K562 (cell line): ENCODE measurements around the gene ARMC6. TPM values are rescaled to one million over a fixed set of nuclear protein-coding genes. Genes with fewer than 3 reads are reported as not detected.

ENCODE experiments used
- ATAC-seq: fragments of 200-7000 bp; cut with Tn5 transposase; 3 replicates; pipeline ENCODE4 v1.9.1; 2020; ENCODE audit warnings: moderate library complexity
- BruUV-seq: library from RNA; stranded (reverse); fragments of 400-500 nt; replicated peaks from 2 replicates; lab custom pipeline; 2021; lab: Mats Ljungman, UMichigan
- CTCF ChIA-PET: fragments of 300-600 bp; formaldehyde crosslinking; extraction: SDS; loops from one replicate; lab custom pipeline; 2021; ENCODE audit warnings: low intra/inter-chr PET ratio; lab: Yijun Ruan, JAX
- POLR2A ChIA-PET: fragments of 300-600, 350-650 bp; sonication (Branson Sonifier 250); formaldehyde crosslinking; extraction: SDS; loops from one replicate; lab custom pipeline; 2021; ENCODE audit warnings: antibody characterized with exemption, inconsistent platforms; lab: Yijun Ruan, JAX
- DNase-seq, 4 experiments: peaks; one replicate each; pipeline versions ENCODE4 v3.0.0 to v3.0.0-alpha.2; 2011 to 2018; ENCODE audit warnings: low spot score in 3 of 4, mixed read lengths in 3 of 4; ENCODE audit errors: extremely low read depth in 1 of 4
- FAIRE-seq: peaks from 2 replicates; lab custom pipeline; 2011; peaks lifted over from hg19 to GRCh38; lab: Jason Lieb, UNC
- H2AFZ ChIP-seq: 2 replicates; pipeline ENCODE4 v1.6.0; 2011; ENCODE audit warnings: low read depth, low read length, control low read depth, inconsistent platforms
- H3K27ac ChIP-seq: fragments of 200-600 bp; 3 replicates; pipeline ENCODE4 v1.8.0; 2011; ENCODE audit warnings: low read depth, mild to moderate bottlenecking, control low read depth, inconsistent platforms, low read length, moderate library complexity, mixed read lengths; ENCODE audit errors: extremely low read depth
- H3K27me3 ChIP-seq, 2 experiments: fragments of 300-600 bp in 1 of 2; 2 replicates in 1 of 2; 3 replicates in 1 of 2; pipeline versions ENCODE4 v1.6.0 to v1.8.0; 2011; ENCODE audit warnings: inconsistent platforms in 2 of 2, low read length in 2 of 2, mild to moderate bottlenecking in 1 of 2, mixed read lengths in 1 of 2, moderate library complexity in 1 of 2; ENCODE audit not compliant: control insufficient read depth in 2 of 2, insufficient read depth in 2 of 2
- H3K36me3 ChIP-seq: fragments of 300-600 bp; 3 replicates; pipeline ENCODE4 v1.8.0; 2011; ENCODE audit warnings: mild to moderate bottlenecking, low read length, inconsistent platforms; ENCODE audit not compliant: control insufficient read depth, insufficient read depth
- H3K4me1 ChIP-seq, 2 experiments: fragments of 200-600 bp in 1 of 2; replicated peaks in 1 of 2; 2 replicates in 1 of 2; 3 replicates in 1 of 2; pipeline versions ENCODE4 v1.5.1 to v1.8.0; 2011; ENCODE audit warnings: inconsistent platforms in 2 of 2, low read length in 2 of 2, mild to moderate bottlenecking in 1 of 2, mixed read lengths in 1 of 2, moderate library complexity in 1 of 2; ENCODE audit not compliant: control insufficient read depth in 2 of 2, insufficient read depth in 2 of 2
- H3K4me2 ChIP-seq: 2 replicates; pipeline ENCODE4 v1.6.1; 2011; ENCODE audit warnings: low read length, control low read depth, inconsistent platforms, mixed read lengths; ENCODE audit not compliant: insufficient read depth
- H3K4me3 ChIP-seq: fragments of 200-600 bp; sonication (generic), shearing (Covaris generic); 2 replicates; pipeline ENCODE4 v1.5.1; 2016; ENCODE audit warnings: control low read depth, inconsistent platforms
- H3K79me2 ChIP-seq: fragments of 200-600 bp; 3 replicates; pipeline ENCODE4 v1.8.0; 2011; ENCODE audit warnings: low read length, inconsistent platforms; ENCODE audit not compliant: control insufficient read depth, insufficient read depth
- H3K9ac ChIP-seq, 2 experiments: 2 replicates each; pipeline versions ENCODE4 v1.6.0 to v1.6.1; 2011; ENCODE audit warnings: low read depth in 2 of 2, low read length in 2 of 2, control low read depth in 1 of 2, inconsistent platforms in 1 of 2, mild to moderate bottlenecking in 1 of 2, mixed read lengths in 1 of 2; ENCODE audit not compliant: insufficient read depth in 1 of 2
- H3K9me1 ChIP-seq: one replicate; pipeline ENCODE4 v1.6.0; 2011; ENCODE audit warnings: inconsistent platforms, mild to moderate bottlenecking, low read length, moderate library complexity; ENCODE audit not compliant: control insufficient read depth, insufficient read depth
- H3K9me3 ChIP-seq: replicated peaks from 2 replicates; pipeline ENCODE4 v1.5.1; 2011; ENCODE audit warnings: low read depth, low read length, inconsistent platforms; ENCODE audit not compliant: control insufficient read depth, insufficient read depth
- H4K20me1 ChIP-seq: replicated peaks from 2 replicates; pipeline ENCODE4 v1.6.1; 2011; ENCODE audit warnings: low read length, inconsistent platforms, mixed read lengths; ENCODE audit not compliant: control insufficient read depth, insufficient read depth
- XRCC3 ChIP-seq: fragments of 450-650 bp; IDR thresholded peaks from 2 replicates; pipeline ENCODE4 v1.6.1; 2017; ENCODE audit warnings: mild to moderate bottlenecking, moderate library complexity
- ZNF24 ChIP-seq: fragments of 450-650 bp; IDR thresholded peaks from 2 replicates; pipeline ENCODE4 v1.6.1; 2016
- ZNF280B ChIP-seq: fragments of 250-450 bp; sonication (Bioruptor Pico); IDR thresholded peaks from 2 replicates; pipeline ENCODE4 v1.5.1; 2021; ENCODE audit warnings: mild to moderate bottlenecking
- ZNF57 ChIP-seq: fragments of 450-650 bp; formaldehyde crosslinking; IDR thresholded peaks from 2 replicates; pipeline ENCODE4 v1.4.0; 2020; ENCODE audit warnings: mild to moderate bottlenecking, moderate library complexity
- WGBS: fragments of 100-300 bp; shearing (Covaris generic); methylation state at CpG from one replicate; pipeline ENCODE4 v1.1.6; 2016; ENCODE audit warnings: low coverage, mixed read lengths; ENCODE audit not compliant: insufficient coverage; ENCODE audit errors: missing lambda C conversion rate; 5-methylcytosine and 5-hydroxymethylcytosine counted together
- in situ Hi-C: fragments of 300-500 bp; cut with MboI; formaldehyde crosslinking; loops from 4 replicates; pipeline ENCODE4 v1.15.0; 2018; ENCODE audit warnings: inconsistent platforms, mixed read lengths
- intact Hi-C: fragments of 100-400 bp; cut with micrococcal nuclease; formaldehyde crosslinking; loops from 2 replicates; pipeline ENCODE4 v1.14.2; 2022
- polyA plus RNA-seq, 8 experiments: library from polyadenylated mRNA; depleted of rRNA in 4 of 8; stranded (reverse) in 5 of 8; unstranded in 3 of 8; fragments of >200 nt; fragmentation: Nextera tagmentation in 2 of 8; fragmentation: Illumina TruSeq in 1 of 8; extraction: Ambion mirVana in 2 of 8; extraction: Trizol in 1 of 8; gene quantifications; 2 replicates each; pipeline versions ENCODE4 v1.2.1 to v1.2.3, GENCODE V29; 2011 to 2014; ENCODE audit warnings: inconsistent platforms in 1 of 8, missing spikeins in 1 of 8
- total RNA-seq, 7 experiments: library from RNA; depleted of rRNA in 6 of 7; stranded (reverse); fragments of >200 nt in 6 of 7; fragmentation: Illumina TruSeq in 2 of 7; extraction: Trizol in 2 of 7; gene quantifications; 2 replicates each; pipeline versions ENCODE4 v1.2.1 to v1.2.3, GENCODE V29; 2011 to 2021; ENCODE audit warnings: low replicate concordance in 1 of 7

ARMC6 gene
- total and polyA plus RNA-seq, 9 of the 15 experiments (the other 6 are each of a cell fraction or from before 2014, with no cell fraction given) = 2.1 to 93.4 (median 63.6) TPM

GRCh38 chr19:18985257-18985656 lies 48.1 kb upstream of the ARMC6 start:
- peaks cover 7% of the 10 kb centered on the region; the same call in 1 of the 2 replicates for H4K20me1 ChIP-seq
- H3K4me1 ChIP-seq = peaks cover 0 to 4% of the 10 kb centered on the region in 2 experiments; a peak in 1 of 5 replicates
- no peaks in the 10 kb centered on the region for H3K36me3 ChIP-seq
- no peak overlapping the region for H3K9ac ChIP-seq
- H3K9me3 ChIP-seq = no peaks in the 10 kb centered on the region
- WGBS = 34% methylated on average over 7 of the region's 7 CpGs
- intact Hi-C loops (loop anchor here (5.0 kb wide), 2 partner anchors 43 to 213 kb away; partner anchors contain the start of gene HOMER3), in situ Hi-C loops (no loop called here)
- ChIA-PET POLR2A (interaction anchor here (1.1 kb wide), 1 partner anchor 21 kb away, joined by 3 read pairs; no protein-coding TSS in a partner anchor), CTCF (interaction anchor here (2.1 kb wide), 1 partner anchor 89 kb away, joined by 11 read pairs; the partner anchor contains the start of gene CERS1)
- DNase-seq (no peak), FAIRE-seq (no peak), ATAC-seq (no peak)
- no TSS peak for BruUV-seq
- no peak overlapping the region for H3K4me3 ChIP-seq
- no peaks in the 10 kb centered on the region for H3K9me1 ChIP-seq
- peaks cover 11 to 29% of the 10 kb centered on the region in 2 experiments; a peak in 3 of 5 replicates for H3K27me3 ChIP-seq
- no peak overlapping the region for H3K4me2 ChIP-seq
- TF ChIP-seq ZNF24 (peak; percentile 87), ZNF280B (CRISPR knock-in tag) (no peak)
- no peak overlapping the region for H2AFZ ChIP-seq
- H3K79me2 ChIP-seq = no peaks in the 10 kb centered on the region
- H3K27ac ChIP-seq = no peak overlapping the region

GRCh38 chr19:18987456-18987855 lies 45.9 kb upstream of the ARMC6 start:
- 10% methylated on average over 4 of the region's 4 CpGs for WGBS
- in situ Hi-C loops (no loop called here), intact Hi-C loops (loop anchor here (5.0 kb wide), 2 partner anchors 45 to 215 kb away; partner anchors contain the start of gene HOMER3)
- ChIA-PET POLR2A (interaction anchor here (0.6 to 2.4 kb wide), 12 partner anchors 8 to 113 kb away, joined by 3 to 7 read pairs (median 3); no protein-coding TSS in a partner anchor), CTCF (interaction anchor here (0.8 to 2.1 kb wide), 4 partner anchors 46 to 121 kb away, joined by 3 to 11 read pairs (median 6); partner anchors contain the start of genes CERS1 and HOMER3)
- no TSS peak for BruUV-seq
- FAIRE-seq (no peak), DNase-seq (no peak), ATAC-seq (no peak)
- TF ChIP-seq ZNF57 (CRISPR knock-in tag) = no peak
- TF ChIP-seq XRCC3 = no peak
- Histone ChIP-seq H2AFZ (no peak overlapping the region), H3K27ac (no peak overlapping the region), H3K36me3 (peaks cover 13% of the 10 kb centered on the region; the same call in 1 of the 3 replicates), H4K20me1 (peaks cover 7% of the 10 kb centered on the region; the same call in 1 of the 2 replicates), H3K9me3 (no peaks in the 10 kb centered on the region), H3K4me3 (no peak overlapping the region), H3K27me3 (peaks cover 11 to 24% of the 10 kb centered on the region in 2 experiments; a peak in 3 of 5 replicates), H3K9ac (peak overlapping the region in 1 of 2 experiments; percentile 42; a peak in 1 of 4 replicates), H3K4me1 (peaks cover 0 to 9% of the 10 kb centered on the region in 2 experiments; a peak in 1 of 5 replicates), H3K9me1 (no peaks in the 10 kb centered on the region), H3K79me2 (no peaks in the 10 kb centered on the region), H3K4me2 (no peak overlapping the region)
